Lower lobe of right lung (tissue), 2 donors: ENCODE data around the gene SRGAP1. TPM values are rescaled to one million over a fixed set of nuclear protein-coding genes. Genes with fewer than 3 reads are reported as not detected.

Source experiments
- ATAC-seq, 2 donors: fragments of 200-7000 bp; cut with Tn5 transposase; one replicate each; pipeline ENCODE4 v1.9.1; 2020 to 2022; ENCODE audit warnings: mild to moderate bottlenecking in 2 of 2, moderate library complexity in 2 of 2
- DNase-seq: peaks from one replicate; pipeline ENCODE4 v3.0.0-alpha.2; 2020
- H3K27ac ChIP-seq: fragments of 200-600 bp; one replicate; pipeline ENCODE4 v1.8.0; 2022
- H3K27me3 ChIP-seq: fragments of 200-600 bp; one replicate; pipeline ENCODE4 v1.8.0; 2022; ENCODE audit warnings: low read depth
- H3K36me3 ChIP-seq: fragments of 200-600 bp; one replicate; pipeline ENCODE4 v1.8.0; 2022; ENCODE audit warnings: mild to moderate bottlenecking
- H3K4me1 ChIP-seq: fragments of 200-600 bp; one replicate; pipeline ENCODE4 v1.8.0; 2022
- H3K4me3 ChIP-seq: fragments of 200-600 bp; one replicate; pipeline ENCODE4 v1.8.0; 2022; ENCODE audit warnings: mild to moderate bottlenecking
- H3K9me3 ChIP-seq: fragments of 200-600 bp; one replicate; pipeline ENCODE4 v1.8.0; 2022
- intact Hi-C: fragments of 100-400 bp; cut with DNase I; formaldehyde crosslinking; loops from one replicate; pipeline ENCODE4 v1.11.0; 2022
- total RNA-seq: library from RNA; stranded (reverse); fragmentation: NEBNext Ultra II Directional; extraction: Animal tissue kit (Norgen Biotek cat#: 25700); gene quantifications from one replicate; pipeline ENCODE4 v1.2.1, GENCODE V29; 2021
- TF ChIP-seq, protein P1 (sequence below): fragments of 200-600 bp; IDR thresholded peaks from one replicate; pipeline ENCODE4 v1.8.0; 2022; ENCODE audit warnings: antibody characterized with exemption, mild to moderate bottlenecking
- donor health status: DM: no; HTN: yes; CAD: no; lungs with severe emphysema.

The SRGAP1 gene
- total RNA-seq, 1 donor from 2014 or later = 6.7 TPM

GRCh38 chr12:64004641-64005040 is 160.1 kb downstream of the SRGAP1 start:
- intact Hi-C loops = no loop called here
- no peaks in the 10 kb centered on the region for H3K27me3 ChIP-seq
- no peak overlapping the region for H3K27ac ChIP-seq
- TF ChIP-seq, protein P1, sequence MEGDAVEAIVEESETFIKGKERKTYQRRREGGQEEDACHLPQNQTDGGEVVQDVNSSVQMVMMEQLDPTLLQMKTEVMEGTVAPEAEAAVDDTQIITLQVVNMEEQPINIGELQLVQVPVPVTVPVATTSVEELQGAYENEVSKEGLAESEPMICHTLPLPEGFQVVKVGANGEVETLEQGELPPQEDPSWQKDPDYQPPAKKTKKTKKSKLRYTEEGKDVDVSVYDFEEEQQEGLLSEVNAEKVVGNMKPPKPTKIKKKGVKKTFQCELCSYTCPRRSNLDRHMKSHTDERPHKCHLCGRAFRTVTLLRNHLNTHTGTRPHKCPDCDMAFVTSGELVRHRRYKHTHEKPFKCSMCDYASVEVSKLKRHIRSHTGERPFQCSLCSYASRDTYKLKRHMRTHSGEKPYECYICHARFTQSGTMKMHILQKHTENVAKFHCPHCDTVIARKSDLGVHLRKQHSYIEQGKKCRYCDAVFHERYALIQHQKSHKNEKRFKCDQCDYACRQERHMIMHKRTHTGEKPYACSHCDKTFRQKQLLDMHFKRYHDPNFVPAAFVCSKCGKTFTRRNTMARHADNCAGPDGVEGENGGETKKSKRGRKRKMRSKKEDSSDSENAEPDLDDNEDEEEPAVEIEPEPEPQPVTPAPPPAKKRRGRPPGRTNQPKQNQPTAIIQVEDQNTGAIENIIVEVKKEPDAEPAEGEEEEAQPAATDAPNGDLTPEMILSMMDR = no peak
- H3K9me3 ChIP-seq = no peaks in the 10 kb centered on the region
- no peaks in the 10 kb centered on the region for H3K4me1 ChIP-seq
- H3K4me3 ChIP-seq = no peak overlapping the region
- DNase-seq (no peak), ATAC-seq (no peak)
- H3K36me3 ChIP-seq = no peaks in the 10 kb centered on the region

- Histone ChIP-seq H3K36me3 (no peaks in the 10 kb centered on the region), H3K9me3 (no peaks in the 10 kb centered on the region), H3K4me1 (no peaks in the 10 kb centered on the region), H3K4me3 (no peak overlapping the region), H3K27ac (no peak overlapping the region), H3K27me3 (no peaks in the 10 kb centered on the region)
- DNase-seq = no peak
- no peak for ATAC-seq
- TF ChIP-seq, protein P1 = no peak
- intact Hi-C loops = no loop called here
These were observed 161.8 kb downstream of the SRGAP1 start for GRCh38 chr12:64006211-64006825.

- ATAC-seq (no peak), DNase-seq (no peak)
- H3K27me3 ChIP-seq = no peaks in the 10 kb centered on the region
- TF ChIP-seq, protein P1 = no peak
- H3K27ac ChIP-seq = no peak overlapping the region
- H3K4me3 ChIP-seq = no peak overlapping the region
- no peaks in the 10 kb centered on the region for H3K36me3 ChIP-seq
- no peaks in the 10 kb centered on the region for H3K4me1 ChIP-seq
- no peaks in the 10 kb centered on the region for H3K9me3 ChIP-seq
- intact Hi-C loops = no loop called here
These were observed 163.4 kb downstream of the SRGAP1 start for GRCh38 chr12:64007853-64008252.

DNA sequence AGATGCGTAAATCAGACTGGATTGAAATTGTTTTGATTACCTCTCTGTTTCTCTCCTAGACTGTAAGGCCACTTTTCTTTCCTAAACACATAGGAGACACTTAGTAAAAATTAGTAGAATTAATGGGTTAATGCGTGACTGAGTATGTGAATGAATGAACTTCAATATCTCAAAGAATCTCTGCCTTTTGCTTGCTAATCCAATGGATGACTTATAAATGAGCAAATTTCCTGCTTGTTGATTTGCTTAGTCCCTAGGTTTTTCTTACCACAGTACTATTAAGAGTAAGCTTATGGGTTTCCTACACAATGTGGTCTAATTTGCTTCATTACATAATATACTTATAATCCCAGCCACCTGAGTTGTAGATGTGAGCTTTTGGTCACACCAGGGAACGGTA is 164.1 kb downstream of the SRGAP1 start:
- no peak for DNase-seq
- H3K36me3 ChIP-seq = no peaks in the 10 kb centered on the region
- ATAC-seq = no peak
- H3K4me1 ChIP-seq = no peaks in the 10 kb centered on the region
- intact Hi-C loops = no loop called here
- H3K27ac ChIP-seq = no peak overlapping the region
- no peak overlapping the region for H3K4me3 ChIP-seq
- TF ChIP-seq, protein P1 = no peak
- no peaks in the 10 kb centered on the region for H3K27me3 ChIP-seq
- H3K9me3 ChIP-seq = no peaks in the 10 kb centered on the region

GRCh38 chr12:64009321-64010068 is 165.0 kb downstream of the SRGAP1 start:
- TF ChIP-seq, protein P1 = no peak
- intact Hi-C loops = no loop called here
- H3K36me3 ChIP-seq = no peaks in the 10 kb centered on the region
- no peaks in the 10 kb centered on the region for H3K27me3 ChIP-seq
- ATAC-seq = no peak
- no peak overlapping the region for H3K4me3 ChIP-seq
- H3K27ac ChIP-seq = no peak overlapping the region
- no peaks in the 10 kb centered on the region for H3K9me3 ChIP-seq
- DNase-seq = no peak
- no peaks in the 10 kb centered on the region for H3K4me1 ChIP-seq
